Panc1 (cell line): ENCODE measurements around the gene ABCC1.

Experiments used
- TCF7L2 ChIP-seq: IDR thresholded peaks from 2 replicates; pipeline ENCODE4 v1.6.1; 2011; ENCODE audit warnings: mild to moderate bottlenecking, low read depth, low read length, inconsistent platforms
- TF ChIP-seq, protein P1 (sequence below): fragments of 450-650 bp; IDR thresholded peaks from 2 replicates; pipeline ENCODE4 v1.5.1; 2017; ENCODE audit warnings: mild to moderate bottlenecking

DNA sequence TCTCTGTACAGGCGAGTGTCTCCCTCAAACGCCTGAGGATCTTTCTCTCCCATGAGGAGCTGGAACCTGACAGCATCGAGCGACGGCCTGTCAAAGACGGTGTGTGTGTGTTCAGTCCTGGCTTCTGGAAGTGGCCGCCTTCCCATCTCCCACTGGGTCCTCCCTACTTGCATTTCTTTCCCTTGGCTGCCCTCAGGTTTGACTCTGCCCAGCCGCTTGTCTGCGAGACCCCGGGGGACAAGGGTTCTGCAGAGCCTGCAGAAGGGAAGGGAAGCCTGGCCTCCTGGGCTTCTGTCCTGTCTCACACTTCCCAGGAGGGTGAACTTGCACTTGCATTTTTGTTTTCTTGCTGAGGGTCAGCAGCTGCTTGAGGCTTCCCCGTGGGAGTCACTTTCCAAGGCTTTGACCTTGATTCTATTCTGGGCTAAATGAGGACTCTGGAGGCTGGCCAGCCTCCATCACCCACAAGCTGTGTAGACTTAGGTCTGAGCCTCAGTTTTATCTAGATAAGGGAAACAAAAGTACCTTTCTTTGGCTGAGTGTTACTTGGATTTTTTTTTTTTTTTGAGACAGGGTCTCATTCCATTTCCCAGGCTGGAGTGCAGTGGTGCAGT is 122.3 kb downstream of the ABCC1 start:
- TF ChIP-seq, protein P1, sequence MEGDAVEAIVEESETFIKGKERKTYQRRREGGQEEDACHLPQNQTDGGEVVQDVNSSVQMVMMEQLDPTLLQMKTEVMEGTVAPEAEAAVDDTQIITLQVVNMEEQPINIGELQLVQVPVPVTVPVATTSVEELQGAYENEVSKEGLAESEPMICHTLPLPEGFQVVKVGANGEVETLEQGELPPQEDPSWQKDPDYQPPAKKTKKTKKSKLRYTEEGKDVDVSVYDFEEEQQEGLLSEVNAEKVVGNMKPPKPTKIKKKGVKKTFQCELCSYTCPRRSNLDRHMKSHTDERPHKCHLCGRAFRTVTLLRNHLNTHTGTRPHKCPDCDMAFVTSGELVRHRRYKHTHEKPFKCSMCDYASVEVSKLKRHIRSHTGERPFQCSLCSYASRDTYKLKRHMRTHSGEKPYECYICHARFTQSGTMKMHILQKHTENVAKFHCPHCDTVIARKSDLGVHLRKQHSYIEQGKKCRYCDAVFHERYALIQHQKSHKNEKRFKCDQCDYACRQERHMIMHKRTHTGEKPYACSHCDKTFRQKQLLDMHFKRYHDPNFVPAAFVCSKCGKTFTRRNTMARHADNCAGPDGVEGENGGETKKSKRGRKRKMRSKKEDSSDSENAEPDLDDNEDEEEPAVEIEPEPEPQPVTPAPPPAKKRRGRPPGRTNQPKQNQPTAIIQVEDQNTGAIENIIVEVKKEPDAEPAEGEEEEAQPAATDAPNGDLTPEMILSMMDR, result no peak
- no peak for TF ChIP-seq TCF7L2
